NCI-H146 treated with DMSO at 0.1 percent for 48 hours (cell line): Measurements from ENCODE around the gene DHX32.

Experiments
- DNase-seq: peaks from one replicate; lab custom pipeline; 2025; ENCODE audit not compliant: unreplicated experiment; lab: John Stamatoyannopoulos, UW

DHX32 gene

GRCh38 chr10:125850766-125851731 lies 30.0 kb downstream of the DHX32 start:
- no peak for DNase-seq

- DNase-seq, result no peak
These were observed 31.6 kb downstream of the DHX32 start for GRCh38 chr10:125849448-125849847.

- DNase-seq, result no peak
These were observed 32.2 kb downstream of the DHX32 start for GRCh38 chr10:125848857-125849256.

- no peak for DNase-seq
These were observed 32.7 kb downstream of the DHX32 start for GRCh38 chr10:125848371-125848770.

GRCh38 chr10:125846894-125847293 lies 34.2 kb downstream of the DHX32 start:
- DNase-seq, result no peak

GRCh38 chr10:125845617-125846016 lies 35.5 kb downstream of the DHX32 start:
- DNase-seq, result no peak

- DNase-seq, result no peak
These were observed 36.3 kb downstream of the DHX32 start for GRCh38 chr10:125844751-125845221.

- no peak for DNase-seq
These were observed 37.3 kb downstream of the DHX32 start for GRCh38 chr10:125843603-125844329.

- DNase-seq, result no peak
These were observed 40.1 kb downstream of the DHX32 start for GRCh38 chr10:125840955-125841354.

- DNase-seq, result no peak
These were observed 40.7 kb downstream of the DHX32 start for GRCh38 chr10:125840406-125840805.

GRCh38 chr10:125838802-125839575 lies 42.1 kb downstream of the DHX32 start:
- no peak for DNase-seq

- no peak for DNase-seq
These were observed 44.3 kb downstream of the DHX32 start for GRCh38 chr10:125836746-125837145.

GRCh38 chr10:125828311-125828710 lies 52.8 kb downstream of the DHX32 start:
- DNase-seq, result no peak

- no peak for DNase-seq
These were observed 54.0 kb downstream of the DHX32 start for GRCh38 chr10:125827133-125827532.

GRCh38 chr10:125824736-125825135 lies 56.4 kb downstream of the DHX32 start:
- DNase-seq, result no peak

GRCh38 chr10:125823663-125824251 lies 57.3 kb downstream of the DHX32 start:
- no peak for DNase-seq

GRCh38 chr10:125822878-125823662 lies 58.0 kb downstream of the DHX32 start, which contains the start of the genes BCCIP and UROS:
Gene BCCIP (plus strand): TSS chr10:125823546. CDS start chr10:125823558, 12 bp downstream.
Gene UROS (minus strand): TSS chr10:125823258. CDS start chr10:125816499, 6,759 bp downstream.
- DNase-seq, result peak; percentile 72

- DNase-seq, result no peak
These were observed 60.4 kb downstream of the DHX32 start for GRCh38 chr10:125820701-125821100.

- DNase-seq, result no peak
These were observed 63.6 kb downstream of the DHX32 start for GRCh38 chr10:125817337-125817946.
